Motor neuron (in vitro differentiated cells): Measurements from ENCODE around the gene ELL3. TPM values are rescaled to one million over a fixed set of nuclear protein-coding genes. Genes with fewer than 3 reads are reported as not detected.
"Not testable (repeated sequence)": the region's sequence is repeated elsewhere in the genome, so short reads cannot be mapped to it uniquely, and the experiment has no call there.

Source experiments
- ATAC-seq, 8 experiments: fragments of 200-7000 bp; cut with Tn5 transposase; replicated peaks in 6 of 8; 2 replicates each; pipeline ENCODE4 v1.8.0; 2021; ENCODE audit warnings: mild to moderate bottlenecking in 8 of 8, moderate library complexity in 8 of 8
- H3K27ac ChIP-seq, 2 donors: fragments of 250-450 bp; sonication (Bioruptor Pico); 2 replicates each; pipeline ENCODE4 v1.9.0; 2021; ENCODE audit warnings: antibody characterized with exemption in 2 of 2, mild to moderate bottlenecking in 2 of 2, moderate library complexity in 1 of 2
- H3K4me1 ChIP-seq, 2 donors: fragments of 250-450 bp; sonication (Bioruptor Pico); replicated peaks in 1 of 2; 2 replicates each; pipeline ENCODE4 v1.6.1; 2021; ENCODE audit warnings: antibody characterized with exemption in 2 of 2, mild to moderate bottlenecking in 2 of 2, moderate library complexity in 1 of 2
- H3K4me3 ChIP-seq, 5 donors: fragments of 250-450 bp; sonication (Bioruptor Pico); 2 replicates each; pipeline ENCODE4 v1.9.0; 2021; ENCODE audit warnings: antibody characterized with exemption in 5 of 5, mild to moderate bottlenecking in 5 of 5, moderate library complexity in 4 of 5
- whole genome bisulfite sequencing, 10 experiments: fragments of 450-650 bp; shearing (Covaris generic); methylation state at CpG; one replicate each; pipeline ENCODE4 v1.0.0; 2022; 5-methylcytosine and 5-hydroxymethylcytosine counted together
- in situ Hi-C, 9 experiments: fragments of 400-800 bp; cut with MboI; loops; one replicate each; pipeline ENCODE4 v1.15.0; 2021; ENCODE audit warnings: low sequenced_read_pairs in 9 of 9, low pct_unique_long_range_greater_than_20kb in 2 of 9; ENCODE audit not compliant: unreplicated experiment in 9 of 9
- total RNA-seq, 8 experiments: library from RNA; unstranded; fragments of 300-600 nt; gene quantifications; 2 replicates each; pipeline versions ENCODE4 v1.2.3 to v1.2.4, GENCODE V29; 2022

ELL3 gene
- total RNA-seq, 8 experiments from 2014 or later = 0.60 to 4.2 (median 1.6) TPM

DNA sequence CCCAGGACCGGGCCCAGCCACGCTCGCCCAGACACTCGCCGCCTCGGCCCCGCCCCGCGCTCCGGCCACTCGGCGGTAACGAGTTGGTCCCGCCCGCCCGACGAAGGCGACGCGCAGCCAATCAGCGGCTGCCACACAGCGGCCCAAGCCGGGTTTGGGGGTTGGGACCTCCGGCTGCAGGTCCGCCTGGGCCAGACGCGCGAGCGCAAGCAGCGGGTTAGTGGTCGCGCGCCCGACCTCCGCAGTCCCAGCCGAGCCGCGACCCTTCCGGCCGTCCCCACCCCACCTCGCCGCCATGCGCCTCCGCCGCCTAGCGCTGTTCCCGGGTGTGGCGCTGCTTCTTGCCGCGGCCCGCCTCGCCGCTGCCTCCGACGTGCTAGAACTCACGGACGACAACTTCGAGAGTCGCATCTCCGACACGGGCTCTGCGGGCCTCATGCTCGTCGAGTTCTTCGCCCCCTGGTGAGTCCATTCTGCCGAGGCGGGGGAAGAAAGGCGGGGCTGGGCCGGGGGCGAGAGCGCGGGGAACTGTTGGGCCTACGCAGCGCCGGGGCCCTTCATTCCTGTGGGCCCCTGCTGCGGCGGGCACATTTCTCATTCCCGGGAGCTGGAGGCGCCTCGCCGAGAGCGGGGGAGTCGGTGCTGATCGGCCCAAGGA is 30.4 kb downstream of the ELL3 start, which contains the start of gene PDIA3:
Gene PDIA3 (plus strand): TSS at position 194 of the 658 bp plus-strand sequence. CDS start 102 bp downstream, at position 296.
- in situ Hi-C loops = not testable (repeated sequence)
- peaks cover 12 to 21% of the 10 kb centered on the region in 2 donors for H3K4me1 ChIP-seq
- WGBS, 10 experiments = 2% methylated on average over 12 of the region's 84 CpGs; no CpG with 5 or more reads in 9 of the 10 experiments
- H3K27ac ChIP-seq = peak within 1 kb of the TSS; percentile 87 to 93
- ATAC-seq = peak; percentile 88 to 97 (median 95)
- H3K4me3 ChIP-seq = peak within 1 kb of the TSS; percentile 72 to 92 (median 76)

DNA sequence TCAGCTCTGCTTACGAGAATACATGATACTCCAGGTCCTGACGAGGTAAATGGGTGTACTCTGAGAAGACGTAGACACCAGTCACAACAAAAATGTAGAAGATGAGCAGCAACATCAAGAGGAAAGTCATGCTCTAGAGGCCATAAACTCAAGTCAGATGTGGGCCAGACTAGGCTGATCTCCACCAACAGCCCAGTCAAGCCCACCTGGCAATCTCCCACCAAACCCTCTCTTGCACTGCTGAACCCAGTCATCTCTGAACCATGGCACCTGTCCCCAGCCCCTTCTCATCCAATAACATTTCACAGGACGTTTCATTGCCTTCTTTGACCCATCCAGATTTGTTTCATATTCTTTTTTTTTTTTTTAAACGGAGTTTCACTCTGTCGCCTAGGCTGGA is 41.4 kb downstream of the ELL3 start:
- Histone ChIP-seq H3K27ac (no peak overlapping the region), H3K4me1 (no peaks in the 10 kb centered on the region), H3K4me3 (no peak overlapping the region)
- ATAC-seq = no peak
- WGBS, 10 experiments = 0 to 79% (median 65%) methylated on average over 1 to 4 of the region's 6 CpGs; no CpG with 5 or more reads in 4 of the 10 experiments
- in situ Hi-C loops = no loop called here

DNA sequence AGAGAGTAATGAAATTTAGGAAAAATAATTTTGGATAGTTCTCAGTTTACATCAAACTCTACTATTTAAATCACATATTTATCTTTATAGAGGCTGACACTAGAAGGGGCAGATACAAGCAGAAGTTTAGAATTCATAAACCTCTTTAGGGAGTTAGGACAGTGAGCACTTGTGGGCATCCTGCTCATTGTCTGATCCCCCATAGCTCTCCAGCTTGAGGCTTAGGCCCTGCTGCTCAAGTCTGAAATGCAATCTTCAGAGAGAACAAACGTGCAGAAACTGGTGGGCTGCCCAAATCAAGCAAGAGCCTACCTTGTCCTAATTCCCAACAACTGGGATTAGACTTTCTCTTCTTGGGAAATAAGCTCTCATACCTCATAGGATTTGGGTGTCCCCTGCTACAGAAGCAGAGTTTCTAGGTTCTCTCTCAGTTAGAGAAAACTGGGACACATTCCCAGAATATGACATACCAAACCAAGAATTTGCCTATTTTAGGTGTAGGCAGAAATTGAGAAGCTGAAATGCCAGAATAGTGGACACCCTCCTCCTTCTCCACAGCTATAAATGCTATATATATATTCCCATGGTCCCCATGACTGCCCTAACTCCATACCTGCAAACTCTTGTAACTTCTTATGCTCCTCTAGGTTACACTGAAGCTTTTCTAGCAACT is 48.6 kb downstream of the ELL3 start:
- not testable (repeated sequence) for H3K4me3 ChIP-seq, H3K27ac ChIP-seq

DNA sequence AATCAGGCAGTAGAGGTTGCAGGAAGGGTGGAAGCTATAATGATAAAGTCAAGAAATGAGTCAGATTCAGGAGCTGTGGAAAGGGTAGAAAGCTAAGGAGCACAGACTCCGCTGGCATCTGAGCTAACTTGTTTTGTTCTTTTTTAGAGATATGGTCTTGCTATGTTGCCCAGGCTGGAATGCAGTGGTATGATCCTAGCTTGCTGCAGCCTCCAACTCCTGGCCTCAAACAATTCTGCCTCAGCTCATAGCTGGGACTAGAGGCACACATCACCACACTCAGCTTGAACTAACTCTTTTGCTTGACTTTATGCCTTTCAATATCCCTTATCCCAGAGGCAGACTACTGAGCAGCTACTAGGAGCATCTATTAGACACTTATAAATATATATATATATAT is 50.5 kb downstream of the ELL3 start:
- ATAC-seq, H3K27ac ChIP-seq: not testable (repeated sequence)

More for the DNA sequence above, 48.6 kb downstream of the ELL3 start:
- in situ Hi-C loops, ATAC-seq, H3K4me1 ChIP-seq: not testable (repeated sequence)
- 20% methylated on average over 1 of the region's 1 CpG; no CpG with 5 or more reads in 9 of the 10 experiments for WGBS, 10 experiments

DNA sequence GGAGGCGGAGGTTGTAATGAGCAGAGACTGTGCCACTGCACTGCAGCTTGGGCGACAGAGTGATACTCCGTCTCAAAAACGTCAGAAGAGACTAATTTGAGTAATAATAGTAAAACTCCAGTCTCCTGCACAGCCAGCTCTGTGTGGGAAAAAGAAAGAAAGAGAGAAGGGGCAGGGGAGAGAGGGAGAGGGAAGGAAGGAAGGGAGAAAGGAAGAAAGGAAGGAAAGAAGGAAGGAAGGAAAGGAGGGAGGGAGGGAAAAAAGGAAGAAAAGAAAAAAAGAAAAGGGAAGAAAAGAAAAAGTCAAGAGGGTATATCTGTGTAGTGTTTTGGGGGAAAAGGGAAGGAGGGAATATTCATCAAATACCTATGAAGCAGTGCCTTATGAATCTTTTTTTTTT is 53.6 kb downstream of the ELL3 start:
- WGBS, 10 experiments = 52 to 72% (median 63%) methylated on average over 3 to 4 of the region's 4 CpGs; no CpG with 5 or more reads in 2 of the 10 experiments
- no peak overlapping the region for H3K27ac ChIP-seq
- no peaks in the 10 kb centered on the region for H3K4me1 ChIP-seq
- no peak for ATAC-seq
- in situ Hi-C loops = no loop called here
- no peak overlapping the region for H3K4me3 ChIP-seq

More for the DNA sequence above, 50.5 kb downstream of the ELL3 start:
- no CpG with 5 or more reads among the region's 1 CpG for whole genome bisulfite sequencing, 10 experiments
- in situ Hi-C loops, H3K4me1 ChIP-seq, H3K4me3 ChIP-seq: not testable (repeated sequence)

Other genes starting within 250 kb of the ELL3 start
- 10 to 100 TPM in 7 of 8 experiments, 1 to 10 TPM in 1; 9.4 to 37.9 (median 21.0) TPM for gene PPIP5K1, start 186.8 kb downstream of the ELL3 start, total RNA-seq
- 10 to 100 TPM in 4 of 8 experiments, 1 to 10 TPM in 3, under 1 TPM in 1; 0.91 to 18.5 (median 9.4) TPM for gene CKMT1B, start 182.9 kb downstream of the ELL3 start, total RNA-seq
- gene STRC, start 158.2 kb downstream of the ELL3 start, total RNA-seq = 1 to 10 TPM in 3 of 8 experiments, under 1 TPM in 5; 0.40 to 2.9 (median 0.77) TPM
- gene CATSPER2, start 128.1 kb downstream of the ELL3 start, total RNA-seq = 1 to 10 TPM; 1.5 to 7.0 (median 2.8) TPM
- gene CKMT1A, start 83.1 kb downstream of the ELL3 start, total RNA-seq = 10 to 100 TPM in 1 of 8 experiments, 1 to 10 TPM in 6, under 1 TPM in 1; 0.87 to 10.0 (median 7.0) TPM
- gene PDIA3, start 30.5 kb downstream of the ELL3 start, total RNA-seq = 100 to 1,000 TPM in 6 of 8 experiments, 10 to 100 TPM in 2; 80.9 to 286 (median 146) TPM
- 1,000 to 10,000 TPM in 1 of 8 experiments, 100 to 1,000 TPM in 7; 596 to 1,776 (median 768) TPM for gene SERF2, start 15.4 kb upstream of the ELL3 start, total RNA-seq
- gene SERINC4, start 23.3 kb upstream of the ELL3 start, total RNA-seq = 1 to 10 TPM in 4 of 8 experiments, under 1 TPM in 4; 0.63 to 2.2 (median 1.0) TPM
- gene HYPK, start 23.6 kb upstream of the ELL3 start, total RNA-seq = 10 to 100 TPM; 11.4 to 19.1 (median 15.9) TPM
- gene MFAP1, start 47.7 kb upstream of the ELL3 start, total RNA-seq = 10 to 100 TPM; 25.4 to 55.9 (median 37.1) TPM
- gene WDR76, start 50.0 kb upstream of the ELL3 start, total RNA-seq = 10 to 100 TPM in 3 of 8 experiments, 1 to 10 TPM in 4, under 1 TPM in 1; 0.46 to 19.7 (median 3.0) TPM